HepG2 (cell line): ENCODE data around the gene FGF4. TPM values are rescaled to one million over a fixed set of nuclear protein-coding genes. Genes with fewer than 3 reads are reported as not detected.

Experiments used
- MEIS2 ChIP-seq: sonication (generic); formaldehyde crosslinking; IDR thresholded peaks from 2 replicates; pipeline ENCODE4 v1.9.0; 2021; ENCODE audit warnings: mild to moderate bottlenecking, missing genetic modification reagents
- SAP130 ChIP-seq: IDR thresholded peaks from 2 replicates; pipeline ENCODE4 v1.6.1; 2016; ENCODE audit warnings: low read depth
- SNRNP70 ChIP-seq: fragments of 200-400 bp; formaldehyde crosslinking; IDR thresholded peaks from 2 replicates; pipeline ENCODE4 v1.6.1; 2017; ENCODE audit warnings: mild to moderate bottlenecking, low read depth, low read length, moderate library complexity
- TEAD2 ChIP-seq: sonication (generic); formaldehyde crosslinking; IDR thresholded peaks from 2 replicates; pipeline ENCODE4 v1.9.0; 2021; ENCODE audit warnings: missing genetic modification reagents
- ZNF10 ChIP-seq: sonication (generic); formaldehyde crosslinking; IDR thresholded peaks from 2 replicates; pipeline ENCODE4 v1.4.0; 2020; ENCODE audit warnings: mild to moderate bottlenecking, low read depth, missing genetic modification reagents, borderline replicate concordance
- polyA plus RNA-seq, 8 experiments: library from polyadenylated mRNA; depleted of rRNA in 3 of 8; stranded (reverse) in 7 of 8; unstranded in 1 of 8; fragments of >200 nt; fragmentation: Illumina TruSeq in 4 of 8; extraction: Trizol in 4 of 8; gene quantifications; 2 replicates each; pipeline versions ENCODE4 v1.2.1 to v1.2.3, GENCODE V29; 2011 to 2016; ENCODE audit warnings: low read depth in 4 of 8, missing spikeins in 1 of 8, mixed read lengths in 1 of 8; ENCODE audit not compliant: insufficient read depth in 1 of 8
- total RNA-seq, 5 experiments: library from RNA; depleted of rRNA; stranded (reverse); fragments of >200 nt; fragmentation: Illumina TruSeq; extraction: Trizol; gene quantifications; 2 replicates each; pipeline ENCODE4 v1.2.3, GENCODE V29; 2016; ENCODE audit warnings: low read depth in 1 of 5
- TF ChIP-seq, protein P1 (sequence below): sonication (generic); formaldehyde crosslinking; IDR thresholded peaks from 2 replicates; pipeline ENCODE4 v1.5.0; 2020; ENCODE audit warnings: mild to moderate bottlenecking, missing genetic modification reagents, borderline replicate concordance
- TF ChIP-seq, protein P2 (sequence below): sonication (generic); formaldehyde crosslinking; IDR thresholded peaks from 2 replicates; pipeline ENCODE4 v1.5.0; 2020; ENCODE audit warnings: mild to moderate bottlenecking, missing genetic modification reagents
- TF ChIP-seq, protein P3 (sequence below): sonication (generic); formaldehyde crosslinking; IDR thresholded peaks from 2 replicates; pipeline ENCODE4 v1.5.0; 2020; ENCODE audit warnings: missing genetic modification reagents, mild to moderate bottlenecking, borderline replicate concordance
- TF ChIP-seq, protein P4 (sequence below): sonication (generic); formaldehyde crosslinking; IDR thresholded peaks from 2 replicates; pipeline ENCODE4 v1.8.0; 2022; ENCODE audit warnings: mild to moderate bottlenecking, missing genetic modification reagents, moderate library complexity
- TF ChIP-seq, protein P5 (sequence below): sonication (generic); formaldehyde crosslinking; IDR thresholded peaks from 2 replicates; pipeline ENCODE4 v1.5.1; 2020; ENCODE audit warnings: mild to moderate bottlenecking, missing genetic modification reagents, moderate library complexity

Gene FGF4
- total and polyA plus RNA-seq, 2 of the 13 experiments (the other 11 are each of a cell fraction or from before 2014, with no cell fraction given), result not detected

DNA sequence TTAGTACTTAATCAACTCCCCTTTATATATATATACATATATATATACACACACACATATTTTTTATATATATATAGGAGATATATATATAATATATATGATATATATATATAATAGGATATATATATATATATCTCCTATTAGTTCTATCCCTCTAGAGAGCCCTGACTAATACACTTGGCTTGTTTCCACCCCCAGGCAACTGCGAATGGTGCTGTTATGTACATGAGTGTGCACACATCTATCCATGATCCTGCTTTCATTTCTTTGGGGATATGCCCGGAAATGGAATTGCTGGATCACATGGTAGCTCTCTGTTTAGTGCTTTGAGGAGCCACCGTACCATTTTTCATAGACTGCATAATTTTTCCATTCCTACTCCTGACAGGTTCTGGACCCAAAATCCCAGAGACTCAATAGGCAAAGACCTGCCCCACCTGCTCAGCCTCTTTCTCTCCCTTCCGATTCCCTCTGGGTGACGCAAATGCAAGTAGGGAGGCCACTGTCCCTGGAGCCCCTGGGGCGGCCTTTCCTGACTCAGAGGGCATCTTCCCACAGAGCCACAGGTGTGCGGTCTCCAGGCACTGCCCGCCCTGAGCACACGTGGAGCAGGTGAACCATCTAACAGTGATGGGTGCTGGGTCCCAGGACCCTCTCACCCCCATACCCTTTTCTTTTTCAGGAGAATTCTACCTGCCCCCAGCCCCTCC lies 32.1 kb upstream of the FGF4 start (continued):
- TF ChIP-seq, protein P1, sequence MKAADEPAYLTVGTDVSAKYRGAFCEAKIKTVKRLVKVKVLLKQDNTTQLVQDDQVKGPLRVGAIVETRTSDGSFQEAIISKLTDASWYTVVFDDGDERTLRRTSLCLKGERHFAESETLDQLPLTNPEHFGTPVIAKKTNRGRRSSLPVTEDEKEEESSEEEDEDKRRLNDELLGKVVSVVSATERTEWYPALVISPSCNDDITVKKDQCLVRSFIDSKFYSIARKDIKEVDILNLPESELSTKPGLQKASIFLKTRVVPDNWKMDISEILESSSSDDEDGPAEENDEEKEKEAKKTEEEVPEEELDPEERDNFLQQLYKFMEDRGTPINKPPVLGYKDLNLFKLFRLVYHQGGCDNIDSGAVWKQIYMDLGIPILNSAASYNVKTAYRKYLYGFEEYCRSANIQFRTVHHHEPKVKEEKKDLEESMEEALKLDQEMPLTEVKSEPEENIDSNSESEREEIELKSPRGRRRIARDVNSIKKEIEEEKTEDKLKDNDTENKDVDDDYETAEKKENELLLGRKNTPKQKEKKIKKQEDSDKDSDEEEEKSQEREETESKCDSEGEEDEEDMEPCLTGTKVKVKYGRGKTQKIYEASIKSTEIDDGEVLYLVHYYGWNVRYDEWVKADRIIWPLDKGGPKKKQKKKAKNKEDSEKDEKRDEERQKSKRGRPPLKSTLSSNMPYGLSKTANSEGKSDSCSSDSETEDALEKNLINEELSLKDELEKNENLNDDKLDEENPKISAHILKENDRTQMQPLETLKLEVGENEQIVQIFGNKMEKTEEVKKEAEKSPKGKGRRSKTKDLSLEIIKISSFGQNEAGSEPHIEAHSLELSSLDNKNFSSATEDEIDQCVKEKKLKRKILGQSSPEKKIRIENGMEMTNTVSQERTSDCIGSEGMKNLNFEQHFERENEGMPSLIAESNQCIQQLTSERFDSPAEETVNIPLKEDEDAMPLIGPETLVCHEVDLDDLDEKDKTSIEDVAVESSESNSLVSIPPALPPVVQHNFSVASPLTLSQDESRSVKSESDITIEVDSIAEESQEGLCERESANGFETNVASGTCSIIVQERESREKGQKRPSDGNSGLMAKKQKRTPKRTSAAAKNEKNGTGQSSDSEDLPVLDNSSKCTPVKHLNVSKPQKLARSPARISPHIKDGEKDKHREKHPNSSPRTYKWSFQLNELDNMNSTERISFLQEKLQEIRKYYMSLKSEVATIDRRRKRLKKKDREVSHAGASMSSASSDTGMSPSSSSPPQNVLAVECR (CRISPR knock-in tag), result no peak
- TF ChIP-seq SNRNP70 (no peak), MEIS2 (CRISPR knock-in tag) (no peak), SAP130 (CRISPR knock-in tag) (no peak), TEAD2 (CRISPR knock-in tag) (no peak), ZNF10 (CRISPR knock-in tag) (no peak)
- TF ChIP-seq, protein P2, sequence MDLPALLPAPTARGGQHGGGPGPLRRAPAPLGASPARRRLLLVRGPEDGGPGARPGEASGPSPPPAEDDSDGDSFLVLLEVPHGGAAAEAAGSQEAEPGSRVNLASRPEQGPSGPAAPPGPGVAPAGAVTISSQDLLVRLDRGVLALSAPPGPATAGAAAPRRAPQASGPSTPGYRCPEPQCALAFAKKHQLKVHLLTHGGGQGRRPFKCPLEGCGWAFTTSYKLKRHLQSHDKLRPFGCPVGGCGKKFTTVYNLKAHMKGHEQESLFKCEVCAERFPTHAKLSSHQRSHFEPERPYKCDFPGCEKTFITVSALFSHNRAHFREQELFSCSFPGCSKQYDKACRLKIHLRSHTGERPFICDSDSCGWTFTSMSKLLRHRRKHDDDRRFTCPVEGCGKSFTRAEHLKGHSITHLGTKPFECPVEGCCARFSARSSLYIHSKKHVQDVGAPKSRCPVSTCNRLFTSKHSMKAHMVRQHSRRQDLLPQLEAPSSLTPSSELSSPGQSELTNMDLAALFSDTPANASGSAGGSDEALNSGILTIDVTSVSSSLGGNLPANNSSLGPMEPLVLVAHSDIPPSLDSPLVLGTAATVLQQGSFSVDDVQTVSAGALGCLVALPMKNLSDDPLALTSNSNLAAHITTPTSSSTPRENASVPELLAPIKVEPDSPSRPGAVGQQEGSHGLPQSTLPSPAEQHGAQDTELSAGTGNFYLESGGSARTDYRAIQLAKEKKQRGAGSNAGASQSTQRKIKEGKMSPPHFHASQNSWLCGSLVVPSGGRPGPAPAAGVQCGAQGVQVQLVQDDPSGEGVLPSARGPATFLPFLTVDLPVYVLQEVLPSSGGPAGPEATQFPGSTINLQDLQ (CRISPR knock-in tag), result no peak
- TF ChIP-seq, protein P3, sequence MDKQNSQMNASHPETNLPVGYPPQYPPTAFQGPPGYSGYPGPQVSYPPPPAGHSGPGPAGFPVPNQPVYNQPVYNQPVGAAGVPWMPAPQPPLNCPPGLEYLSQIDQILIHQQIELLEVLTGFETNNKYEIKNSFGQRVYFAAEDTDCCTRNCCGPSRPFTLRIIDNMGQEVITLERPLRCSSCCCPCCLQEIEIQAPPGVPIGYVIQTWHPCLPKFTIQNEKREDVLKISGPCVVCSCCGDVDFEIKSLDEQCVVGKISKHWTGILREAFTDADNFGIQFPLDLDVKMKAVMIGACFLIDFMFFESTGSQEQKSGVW (CRISPR knock-in tag), result no peak
- TF ChIP-seq, protein P4, sequence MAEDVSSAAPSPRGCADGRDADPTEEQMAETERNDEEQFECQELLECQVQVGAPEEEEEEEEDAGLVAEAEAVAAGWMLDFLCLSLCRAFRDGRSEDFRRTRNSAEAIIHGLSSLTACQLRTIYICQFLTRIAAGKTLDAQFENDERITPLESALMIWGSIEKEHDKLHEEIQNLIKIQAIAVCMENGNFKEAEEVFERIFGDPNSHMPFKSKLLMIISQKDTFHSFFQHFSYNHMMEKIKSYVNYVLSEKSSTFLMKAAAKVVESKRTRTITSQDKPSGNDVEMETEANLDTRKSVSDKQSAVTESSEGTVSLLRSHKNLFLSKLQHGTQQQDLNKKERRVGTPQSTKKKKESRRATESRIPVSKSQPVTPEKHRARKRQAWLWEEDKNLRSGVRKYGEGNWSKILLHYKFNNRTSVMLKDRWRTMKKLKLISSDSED, result no peak
- TF ChIP-seq, protein P5, sequence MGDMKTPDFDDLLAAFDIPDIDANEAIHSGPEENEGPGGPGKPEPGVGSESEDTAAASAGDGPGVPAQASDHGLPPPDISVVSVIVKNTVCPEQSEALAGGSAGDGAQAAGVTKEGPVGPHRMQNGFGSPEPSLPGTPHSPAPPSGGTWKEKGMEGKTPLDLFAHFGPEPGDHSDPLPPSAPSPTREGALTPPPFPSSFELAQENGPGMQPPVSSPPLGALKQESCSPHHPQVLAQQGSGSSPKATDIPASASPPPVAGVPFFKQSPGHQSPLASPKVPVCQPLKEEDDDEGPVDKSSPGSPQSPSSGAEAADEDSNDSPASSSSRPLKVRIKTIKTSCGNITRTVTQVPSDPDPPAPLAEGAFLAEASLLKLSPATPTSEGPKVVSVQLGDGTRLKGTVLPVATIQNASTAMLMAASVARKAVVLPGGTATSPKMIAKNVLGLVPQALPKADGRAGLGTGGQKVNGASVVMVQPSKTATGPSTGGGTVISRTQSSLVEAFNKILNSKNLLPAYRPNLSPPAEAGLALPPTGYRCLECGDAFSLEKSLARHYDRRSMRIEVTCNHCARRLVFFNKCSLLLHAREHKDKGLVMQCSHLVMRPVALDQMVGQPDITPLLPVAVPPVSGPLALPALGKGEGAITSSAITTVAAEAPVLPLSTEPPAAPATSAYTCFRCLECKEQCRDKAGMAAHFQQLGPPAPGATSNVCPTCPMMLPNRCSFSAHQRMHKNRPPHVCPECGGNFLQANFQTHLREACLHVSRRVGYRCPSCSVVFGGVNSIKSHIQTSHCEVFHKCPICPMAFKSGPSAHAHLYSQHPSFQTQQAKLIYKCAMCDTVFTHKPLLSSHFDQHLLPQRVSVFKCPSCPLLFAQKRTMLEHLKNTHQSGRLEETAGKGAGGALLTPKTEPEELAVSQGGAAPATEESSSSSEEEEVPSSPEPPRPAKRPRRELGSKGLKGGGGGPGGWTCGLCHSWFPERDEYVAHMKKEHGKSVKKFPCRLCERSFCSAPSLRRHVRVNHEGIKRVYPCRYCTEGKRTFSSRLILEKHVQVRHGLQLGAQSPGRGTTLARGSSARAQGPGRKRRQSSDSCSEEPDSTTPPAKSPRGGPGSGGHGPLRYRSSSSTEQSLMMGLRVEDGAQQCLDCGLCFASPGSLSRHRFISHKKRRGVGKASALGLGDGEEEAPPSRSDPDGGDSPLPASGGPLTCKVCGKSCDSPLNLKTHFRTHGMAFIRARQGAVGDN, result no peak
